Umbilical cord (tissue), 2 donors: ENCODE measurements around the gene APOBEC4. TPM values are rescaled to one million over a fixed set of nuclear protein-coding genes. Genes with fewer than 3 reads are reported as not detected.

Experiments
- DNase-seq: peaks from one replicate; pipeline ENCODE4 v3.0.0-alpha.2; 2015; ENCODE audit warnings: low spot score
- total RNA-seq: library from RNA; depleted of rRNA; stranded (reverse); fragments of >200 nt; gene quantifications from one replicate; pipeline ENCODE4 v1.2.3, GENCODE V29; 2014; ENCODE audit warnings: low replicate concordance; ENCODE audit not compliant: insufficient read depth

APOBEC4 gene
- total RNA-seq, 1 donor from 2014 or later = 4.6 TPM

DNA sequence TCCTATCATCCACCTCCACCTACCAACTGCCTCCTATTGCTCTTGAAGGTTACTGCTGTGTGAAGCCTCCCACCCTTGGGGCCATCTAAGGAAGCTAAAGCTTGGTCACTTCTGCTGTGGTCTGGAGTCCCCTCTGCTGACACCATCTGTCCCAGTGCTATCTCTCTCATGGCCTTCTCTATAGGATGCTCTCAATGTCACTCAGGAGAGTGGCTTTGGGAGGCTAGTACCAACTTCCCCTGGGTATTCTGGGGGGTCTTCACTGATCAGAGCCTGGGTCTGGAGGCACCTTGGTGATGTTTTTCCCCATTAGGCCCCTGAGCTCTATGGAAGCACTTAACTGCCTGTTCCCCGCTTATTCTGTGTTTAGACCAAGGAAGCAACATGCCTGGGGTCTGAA lies 50.6 kb downstream of the APOBEC4 start:
- no peak for DNase-seq

GRCh38 chr1:183600634-183601033 lies 52.5 kb downstream of the APOBEC4 start:
- no peak for DNase-seq

DNA sequence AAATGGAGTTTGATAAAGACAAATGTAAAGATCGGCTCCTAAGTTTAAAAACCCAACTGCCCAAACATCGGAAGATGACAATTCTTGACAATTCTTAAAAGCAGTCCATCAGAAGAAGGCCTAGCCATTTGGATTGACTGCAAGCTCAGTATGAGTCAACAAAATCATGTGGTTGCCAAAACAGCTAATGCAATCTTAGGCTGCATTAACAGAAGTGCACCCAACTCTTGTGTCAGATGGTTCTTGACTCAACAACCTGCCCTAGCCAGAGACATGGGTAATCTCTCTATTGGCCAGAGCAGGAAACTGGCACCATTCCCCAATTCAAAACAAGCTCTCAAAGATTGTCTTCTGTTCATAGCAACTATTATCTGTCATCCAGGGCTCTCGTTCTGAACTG lies 53.0 kb downstream of the APOBEC4 start:
- no peak for DNase-seq

DNA sequence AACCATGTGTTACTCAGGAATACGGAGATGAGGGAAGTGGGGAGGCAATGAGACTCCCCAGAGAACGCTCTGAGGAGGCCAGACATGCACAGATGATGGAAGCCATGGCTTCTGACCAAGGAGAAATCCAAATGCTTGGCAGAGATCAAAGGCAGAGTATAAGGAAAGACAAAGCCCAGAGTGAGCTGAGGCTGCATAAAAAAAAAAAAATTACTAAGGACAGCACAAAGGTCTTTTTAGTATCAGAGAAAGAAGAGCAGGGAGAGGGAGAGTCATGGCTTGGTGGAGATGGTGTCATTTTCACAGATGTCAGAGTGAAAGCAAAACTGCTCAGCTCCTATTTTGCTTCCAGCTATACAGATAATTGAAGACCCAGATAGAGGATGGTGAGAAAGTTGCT lies 54.7 kb downstream of the APOBEC4 start:
- DNase-seq = peak; percentile 72

GRCh38 chr1:183597656-183598347 lies 55.3 kb downstream of the APOBEC4 start:
- no peak for DNase-seq

- DNase-seq = no peak
These were observed 56.6 kb downstream of the APOBEC4 start for GRCh38 chr1:183596500-183596899.

Other genes starting within 250 kb of the APOBEC4 start
- gene NMNAT2, start 234.9 kb downstream of the APOBEC4 start, total RNA-seq = 2.9 TPM
- 27.2 TPM for gene SMG7, start 180.8 kb downstream of the APOBEC4 start, total RNA-seq
- gene NCF2, start 62.9 kb downstream of the APOBEC4 start, total RNA-seq = 32.0 TPM
- 125 TPM for gene ARPC5, start 17.5 kb downstream of the APOBEC4 start, total RNA-seq
- 30.8 TPM for gene RGL1, start 151.8 kb upstream of the APOBEC4 start, total RNA-seq